Subcutaneous adipose tissue (tissue), 4 donors: Measurements from ENCODE around the gene COQ5. TPM values are rescaled to one million over a fixed set of nuclear protein-coding genes. Genes with fewer than 3 reads are reported as not detected.

Experiments
- total RNA-seq, 4 donors: library from RNA; depleted of rRNA; stranded (reverse); fragments of >200 nt; gene quantifications; one replicate each; pipeline ENCODE4 v1.1.0, GENCODE V29; 2016
- TF ChIP-seq, protein P1 (sequence below): fragments of 450-650 bp; IDR thresholded peaks from one replicate; pipeline ENCODE4 v1.5.1; 2016; ENCODE audit warnings: low read depth, mild to moderate bottlenecking, control low read depth, antibody characterized with exemption, moderate library complexity

Gene COQ5
- total RNA-seq, 4 donors from 2014 or later, result 29.0 to 33.5 (median 30.5) TPM

- TF ChIP-seq, protein P1, sequence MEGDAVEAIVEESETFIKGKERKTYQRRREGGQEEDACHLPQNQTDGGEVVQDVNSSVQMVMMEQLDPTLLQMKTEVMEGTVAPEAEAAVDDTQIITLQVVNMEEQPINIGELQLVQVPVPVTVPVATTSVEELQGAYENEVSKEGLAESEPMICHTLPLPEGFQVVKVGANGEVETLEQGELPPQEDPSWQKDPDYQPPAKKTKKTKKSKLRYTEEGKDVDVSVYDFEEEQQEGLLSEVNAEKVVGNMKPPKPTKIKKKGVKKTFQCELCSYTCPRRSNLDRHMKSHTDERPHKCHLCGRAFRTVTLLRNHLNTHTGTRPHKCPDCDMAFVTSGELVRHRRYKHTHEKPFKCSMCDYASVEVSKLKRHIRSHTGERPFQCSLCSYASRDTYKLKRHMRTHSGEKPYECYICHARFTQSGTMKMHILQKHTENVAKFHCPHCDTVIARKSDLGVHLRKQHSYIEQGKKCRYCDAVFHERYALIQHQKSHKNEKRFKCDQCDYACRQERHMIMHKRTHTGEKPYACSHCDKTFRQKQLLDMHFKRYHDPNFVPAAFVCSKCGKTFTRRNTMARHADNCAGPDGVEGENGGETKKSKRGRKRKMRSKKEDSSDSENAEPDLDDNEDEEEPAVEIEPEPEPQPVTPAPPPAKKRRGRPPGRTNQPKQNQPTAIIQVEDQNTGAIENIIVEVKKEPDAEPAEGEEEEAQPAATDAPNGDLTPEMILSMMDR, result no peak
Measured at GRCh38 chr12:120468821-120469449, 60.0 kb downstream of the COQ5 start.

GRCh38 chr12:120468325-120468820 is 60.6 kb downstream of the COQ5 start:
- TF ChIP-seq, protein P1, result no peak

- TF ChIP-seq, protein P1, result no peak
Measured at GRCh38 chr12:120467439-120467838, 61.5 kb downstream of the COQ5 start.

GRCh38 chr12:120466560-120467315 is 62.2 kb downstream of the COQ5 start:
- TF ChIP-seq, protein P1, result no peak

DNA sequence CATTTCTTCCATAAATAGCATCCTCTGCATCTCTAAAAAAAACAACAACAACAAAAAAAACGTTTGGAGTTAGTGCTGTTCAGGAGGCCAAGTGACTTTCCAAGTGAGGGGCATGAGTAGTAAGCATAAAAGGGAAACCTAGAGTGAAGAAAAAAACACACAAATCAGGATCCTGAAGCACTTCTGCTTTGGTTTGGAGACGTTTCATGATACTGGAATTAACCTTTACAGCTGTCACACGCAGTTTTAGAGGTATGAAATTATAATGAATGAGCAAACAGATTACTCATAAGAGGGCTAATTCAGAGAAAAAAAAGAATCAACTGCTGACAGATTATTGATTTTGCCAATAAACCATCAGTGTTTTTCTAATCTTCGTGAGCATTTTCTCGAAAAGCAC is 63.2 kb downstream of the COQ5 start:
- TF ChIP-seq, protein P1, result no peak

DNA sequence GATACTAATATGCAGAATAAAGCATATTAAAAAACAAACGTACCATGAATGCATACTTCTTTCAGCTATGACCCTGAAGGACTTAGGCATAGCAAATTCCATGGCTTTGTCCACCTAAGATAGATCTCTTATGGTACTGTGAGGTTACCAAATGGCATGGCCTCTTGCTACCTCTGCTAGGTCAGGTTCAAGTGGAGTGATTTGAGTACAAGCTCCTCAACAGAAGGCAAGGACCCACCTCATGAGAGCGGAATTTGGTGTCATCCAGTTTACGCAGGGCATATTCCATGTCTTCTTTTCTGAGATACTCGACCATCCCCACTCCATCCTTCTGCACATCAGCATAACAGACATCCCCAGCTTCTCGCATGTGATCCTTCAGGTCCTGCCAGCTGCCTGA is 65.2 kb downstream of the COQ5 start:
- TF ChIP-seq, protein P1, result no peak

GRCh38 chr12:120462099-120462640 is 66.8 kb downstream of the COQ5 start:
- TF ChIP-seq, protein P1, result no peak
